HG02840 (cell line): ENCODE results near the gene ZNF280B.
"Not testable (repeated sequence)": the region's sequence is repeated elsewhere in the genome, so short reads cannot be mapped to it uniquely, and the experiment has no call there.

Experiments used
- ATAC-seq: cut with Tn5 transposase; IDR thresholded peaks from one replicate; pipeline ENCODE4 v1.9.1; 2021; ENCODE audit warnings: mild to moderate bottlenecking, moderate library complexity, moderate number of reproducible peaks; ENCODE audit not compliant: unreplicated experiment, low FRiP score

The ZNF280B gene

GRCh38 chr22:22441626-22442025 lies 66.9 kb downstream of the ZNF280B start:
- ATAC-seq, result not testable (repeated sequence)

- ATAC-seq, result no peak
Observed at GRCh38 chr22:22440188-22440587, 68.4 kb downstream of the ZNF280B start.
